RWPE2 (cell line): Measurements from ENCODE around the gene CPSF3.
A peak's percentile ranks its signal among the peaks of the same experiment; 100 is the strongest.

Experiments used
- ATAC-seq: fragments of 200-7000 bp; cut with Tn5 transposase; 3 replicates; pipeline ENCODE4 v1.9.1; 2021; ENCODE audit warnings: low read depth
- DNase-seq: peaks from one replicate; pipeline ENCODE4 v3.0.0-alpha.2; 2020; ENCODE audit warnings: low spot score
- H3K27ac ChIP-seq: fragments of 450-650 bp; 2 replicates; pipeline ENCODE4 v1.5.1; 2017; ENCODE audit warnings: mild to moderate bottlenecking; ENCODE audit not compliant: poor library complexity, severe bottlenecking
- H3K27me3 ChIP-seq: fragments of 250-450 bp; sonication (Bioruptor Pico); 2 replicates; pipeline ENCODE4 v1.5.1; 2021; ENCODE audit warnings: mild to moderate bottlenecking, moderate library complexity; ENCODE audit not compliant: insufficient read depth, poor library complexity, severe bottlenecking
- H3K36me3 ChIP-seq: fragments of 250-450 bp; sonication (Bioruptor Pico); 2 replicates; pipeline ENCODE4 v1.5.1; 2020; ENCODE audit warnings: low read depth, mild to moderate bottlenecking, moderate library complexity
- H3K4me1 ChIP-seq: fragments of 250-450 bp; sonication (Bioruptor Pico); 2 replicates; pipeline ENCODE4 v1.5.1; 2021; ENCODE audit warnings: mild to moderate bottlenecking, moderate library complexity; ENCODE audit not compliant: insufficient read depth, poor library complexity, severe bottlenecking
- H3K4me3 ChIP-seq: fragments of 250-450 bp; sonication (Bioruptor Pico); 2 replicates; pipeline ENCODE4 v1.5.1; 2021; ENCODE audit warnings: mild to moderate bottlenecking, moderate library complexity; ENCODE audit not compliant: severe bottlenecking
- H3K9me3 ChIP-seq: fragments of 250-450 bp; sonication (Bioruptor Pico); 2 replicates; pipeline ENCODE4 v1.5.1; 2021; ENCODE audit warnings: mild to moderate bottlenecking, moderate library complexity; ENCODE audit not compliant: severe bottlenecking
- TF ChIP-seq, protein P1 (sequence below): fragments of 450-650 bp; IDR thresholded peaks from one replicate; pipeline ENCODE4 v1.5.1; 2017; ENCODE audit warnings: mild to moderate bottlenecking, moderate library complexity; ENCODE audit not compliant: poor library complexity, severe bottlenecking

The CPSF3 gene

DNA sequence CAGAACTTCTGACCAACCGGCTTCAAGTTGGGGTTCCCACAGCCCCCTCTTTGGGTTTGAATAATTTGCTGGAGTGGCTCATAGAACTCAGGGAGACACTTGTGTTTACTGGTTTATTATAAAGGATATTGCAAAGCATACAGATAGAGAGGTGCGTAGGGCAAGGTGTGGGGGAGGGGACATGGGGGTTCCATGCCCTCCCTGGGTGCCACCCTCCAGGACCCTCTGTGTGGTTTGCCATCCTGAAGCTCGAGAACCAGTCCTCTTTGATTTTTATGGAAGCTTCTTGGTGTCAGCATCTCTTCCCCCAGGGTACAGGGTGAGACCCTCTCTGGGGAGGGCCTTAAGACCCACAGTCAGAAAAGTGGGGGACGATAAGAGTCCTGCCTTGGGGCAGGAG, 38.9 kb upstream of the CPSF3 start:
- TF ChIP-seq, protein P1, sequence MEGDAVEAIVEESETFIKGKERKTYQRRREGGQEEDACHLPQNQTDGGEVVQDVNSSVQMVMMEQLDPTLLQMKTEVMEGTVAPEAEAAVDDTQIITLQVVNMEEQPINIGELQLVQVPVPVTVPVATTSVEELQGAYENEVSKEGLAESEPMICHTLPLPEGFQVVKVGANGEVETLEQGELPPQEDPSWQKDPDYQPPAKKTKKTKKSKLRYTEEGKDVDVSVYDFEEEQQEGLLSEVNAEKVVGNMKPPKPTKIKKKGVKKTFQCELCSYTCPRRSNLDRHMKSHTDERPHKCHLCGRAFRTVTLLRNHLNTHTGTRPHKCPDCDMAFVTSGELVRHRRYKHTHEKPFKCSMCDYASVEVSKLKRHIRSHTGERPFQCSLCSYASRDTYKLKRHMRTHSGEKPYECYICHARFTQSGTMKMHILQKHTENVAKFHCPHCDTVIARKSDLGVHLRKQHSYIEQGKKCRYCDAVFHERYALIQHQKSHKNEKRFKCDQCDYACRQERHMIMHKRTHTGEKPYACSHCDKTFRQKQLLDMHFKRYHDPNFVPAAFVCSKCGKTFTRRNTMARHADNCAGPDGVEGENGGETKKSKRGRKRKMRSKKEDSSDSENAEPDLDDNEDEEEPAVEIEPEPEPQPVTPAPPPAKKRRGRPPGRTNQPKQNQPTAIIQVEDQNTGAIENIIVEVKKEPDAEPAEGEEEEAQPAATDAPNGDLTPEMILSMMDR = no peak
- no peak for ATAC-seq
- Histone ChIP-seq H3K36me3 (peaks cover 85% of the 10 kb centered on the region), H3K4me1 (peaks cover 42% of the 10 kb centered on the region), H3K4me3 (no peak overlapping the region), H3K27ac (peak overlapping the region; percentile 88), H3K9me3 (no peaks in the 10 kb centered on the region), H3K27me3 (no peaks in the 10 kb centered on the region)
- DNase-seq = no peak

DNA sequence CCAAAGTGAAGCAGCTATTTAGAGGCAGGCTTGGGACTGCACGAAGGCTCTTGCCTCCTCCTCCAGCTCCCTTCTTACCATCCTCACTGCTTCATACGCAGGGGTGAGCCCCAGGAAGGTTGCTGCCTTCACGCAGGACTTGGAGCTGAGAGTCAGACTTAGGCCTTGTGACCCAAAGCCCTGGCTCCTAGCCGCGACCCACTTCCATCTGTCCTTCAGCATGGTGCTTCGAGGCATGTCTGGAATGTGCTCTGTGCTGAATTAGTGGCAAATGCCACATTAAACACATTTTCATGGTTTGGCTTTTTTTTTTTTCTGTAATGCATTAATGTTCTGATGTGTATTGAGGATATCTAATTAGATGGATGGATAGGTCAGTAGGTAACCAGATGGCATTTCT, 37.6 kb upstream of the CPSF3 start:
- TF ChIP-seq, protein P1 = no peak
- ATAC-seq (no peak), DNase-seq (no peak)
- no peak overlapping the region for H3K4me3 ChIP-seq
- H3K9me3 ChIP-seq = no peaks in the 10 kb centered on the region
- H3K27ac ChIP-seq = peak overlapping the region; percentile 88
- H3K4me1 ChIP-seq = peaks cover 32% of the 10 kb centered on the region
- H3K27me3 ChIP-seq = no peaks in the 10 kb centered on the region
- peaks cover 85% of the 10 kb centered on the region for H3K36me3 ChIP-seq

DNA sequence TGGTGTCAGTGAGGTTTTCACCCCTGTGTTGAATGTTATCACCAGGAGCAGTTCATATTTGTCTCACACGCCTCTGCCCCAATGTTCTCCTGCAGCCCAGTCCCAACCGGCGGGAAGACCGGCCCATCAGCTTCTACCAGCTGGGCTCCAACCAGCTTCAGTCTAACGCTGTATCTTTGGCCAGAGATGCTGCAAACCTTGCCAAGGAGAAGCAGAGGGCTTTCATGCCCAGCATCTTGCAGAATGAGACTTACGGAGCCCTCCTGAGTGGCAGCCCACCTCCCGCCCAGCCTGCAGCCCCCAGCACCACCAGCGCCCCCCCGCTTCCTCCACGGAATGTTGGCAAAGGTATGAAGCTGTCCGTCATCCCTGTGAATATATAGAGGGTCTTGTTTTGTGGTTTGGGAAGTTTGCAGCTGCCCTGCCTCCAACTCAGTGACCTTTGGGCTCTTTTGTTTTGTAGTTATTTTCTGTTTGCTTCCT, 35.2 kb upstream of the CPSF3 start:
- H3K4me3 ChIP-seq = no peak overlapping the region
- peaks cover 86% of the 10 kb centered on the region for H3K36me3 ChIP-seq
- DNase-seq = no peak
- TF ChIP-seq, protein P1 = no peak
- no peaks in the 10 kb centered on the region for H3K27me3 ChIP-seq
- H3K4me1 ChIP-seq = peaks cover 21% of the 10 kb centered on the region
- ATAC-seq = no peak
- no peaks in the 10 kb centered on the region for H3K9me3 ChIP-seq
- H3K27ac ChIP-seq = peak overlapping the region; percentile 88

DNA sequence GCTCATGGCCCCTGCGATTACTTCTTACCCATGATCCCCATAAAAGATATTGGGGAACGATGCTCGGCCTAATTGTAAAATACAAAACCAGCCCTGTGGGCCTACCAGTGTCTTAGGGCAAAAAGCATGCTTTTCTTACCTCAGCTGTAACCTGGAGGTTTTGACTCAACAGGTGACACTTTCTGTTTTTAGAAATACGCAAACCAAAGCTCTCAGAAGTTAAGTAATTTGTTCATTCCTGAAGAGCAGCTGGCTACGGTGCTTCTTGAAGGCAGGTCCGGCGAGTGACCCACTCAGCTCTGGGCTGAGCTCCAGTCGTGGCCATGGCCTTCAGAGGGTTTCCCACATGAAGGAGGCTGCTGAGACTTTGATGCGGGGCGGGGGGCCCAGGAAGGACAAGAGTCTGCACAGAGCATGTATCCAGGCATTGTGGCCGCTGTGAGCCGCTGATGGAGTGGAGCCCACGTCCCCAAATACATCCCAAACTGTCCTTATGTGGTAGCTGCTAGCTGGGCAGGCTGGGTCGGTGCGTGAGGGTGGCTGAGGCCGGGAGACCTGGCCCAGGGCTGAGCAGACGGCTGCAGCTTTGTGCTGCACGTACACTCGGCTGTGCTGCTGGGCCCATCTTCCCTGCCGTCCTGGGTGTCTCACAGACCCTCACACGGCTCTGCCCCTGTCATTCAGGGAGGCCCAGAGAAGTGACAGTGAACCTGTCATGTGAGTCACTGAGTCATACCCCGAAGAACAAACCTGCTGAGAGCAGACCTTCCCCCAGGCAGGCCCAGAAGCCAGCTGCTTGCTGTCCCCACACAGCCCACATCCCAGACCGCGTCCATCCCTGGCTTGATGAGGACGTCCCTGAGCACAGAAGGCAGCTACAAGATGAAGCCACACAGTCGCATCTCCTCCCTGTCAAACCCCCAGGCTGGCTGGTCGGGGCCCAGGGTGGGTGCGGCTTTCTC, 34.2 kb upstream of the CPSF3 start:
- TF ChIP-seq, protein P1 = no peak

More for the DNA sequence above, 34.2 kb upstream of the CPSF3 start:
- Histone ChIP-seq H3K36me3 (peaks cover 84% of the 10 kb centered on the region), H3K27ac (no peak overlapping the region), H3K4me1 (peaks cover 21% of the 10 kb centered on the region), H3K9me3 (no peaks in the 10 kb centered on the region), H3K27me3 (no peaks in the 10 kb centered on the region), H3K4me3 (no peak overlapping the region)
- no peak for ATAC-seq
- DNase-seq = no peak
